ENCODE data around the gene SSC5D. TPM values are rescaled to one million over a fixed set of nuclear protein-coding genes. Genes with fewer than 3 reads are reported as not detected.

SSC5D gene
- polyA plus RNA-seq (2012; rRNA removed) = 2.6 and 4.9 TPM in 2 replicates
- 2.4 and 4.2 TPM in 2 replicates for polyA plus RNA-seq (2012; cell fraction: cytosol; rRNA removed)
- polyA plus RNA-seq (2012; cell fraction: nucleus; rRNA removed) = 22.1 and 22.8 TPM in 2 replicates

DNA sequence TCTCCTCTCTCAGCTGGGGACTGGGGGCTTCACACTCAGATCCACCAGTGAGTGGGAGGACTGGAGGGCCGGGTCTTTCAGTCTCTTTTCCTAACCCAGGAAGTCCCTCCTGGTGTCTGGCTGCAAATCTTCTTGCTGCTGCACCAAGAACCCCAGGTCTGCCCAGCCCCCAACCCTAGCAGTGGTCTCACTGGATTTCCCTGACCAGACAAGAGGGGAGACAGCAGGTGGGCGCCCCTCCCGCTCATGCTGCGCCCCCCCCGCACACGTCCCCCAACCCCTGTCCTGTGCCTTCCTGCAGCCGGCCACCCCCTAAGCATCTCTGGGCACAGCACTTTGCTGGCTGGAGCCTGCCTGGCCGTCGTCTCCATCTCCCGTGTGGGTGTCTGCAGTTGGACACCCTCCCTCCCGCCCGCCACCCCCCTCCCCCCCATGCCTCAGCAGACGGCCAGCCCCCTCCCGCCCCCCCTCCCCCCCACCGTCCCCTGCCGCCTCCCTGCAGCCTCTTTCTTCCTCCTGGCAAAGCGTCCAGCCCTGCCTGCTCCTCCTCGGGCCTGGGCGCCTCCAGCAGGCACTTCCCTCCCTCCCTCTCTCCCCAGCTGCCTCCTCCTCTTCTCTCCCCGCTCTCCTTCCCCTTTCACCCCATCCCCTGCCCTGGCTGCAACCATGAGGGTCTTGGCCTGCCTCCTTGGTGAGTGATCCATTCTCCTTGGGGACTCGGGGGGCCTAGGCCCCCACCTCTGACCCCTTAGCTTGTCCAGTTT, at the start of gene SSC5D:
Gene SSC5D (plus strand): TSS at position 513 of the 764 bp plus-strand sequence. CDS start 154 bp downstream, at position 667.
- Histone ChIP-seq H3K27me3 (ENCODE audit: insufficient read depth) (no peaks in the 10 kb centered on the region), H3K36me3 (replicated peaks in 1 of 2; ENCODE audit: control insufficient read depth in 1 of 2, insufficient read depth in 2 of 2, low read length in 1 of 2) (no peaks in the 10 kb centered on the region), H3K79me2 (ENCODE audit: insufficient read depth) (peaks cover 14% of the 10 kb centered on the region; the same call in 1 of the 2 replicates), H4K20me1 (ENCODE audit: insufficient read depth) (no peaks in the 10 kb centered on the region), H3K9me2 (no peaks in the 10 kb centered on the region), H3K9ac (peak within 1 kb of the TSS; percentile 86; the same call in 1 of the 2 replicates), H2AFZ (ENCODE audit: low read depth) (peak within 1 kb of the TSS; percentile 31; the same call in 1 of the 2 replicates), H3F3A (replicated peaks; ENCODE audit: insufficient read depth) (peaks cover 35% of the 10 kb centered on the region), H3K27ac (ENCODE audit: low read depth in 2 of 2, low read length in 1 of 2) (peak within 1 kb of the TSS; percentile 95 to 97), H3K9me3 (no peaks in the 10 kb centered on the region), H3K4me2 (peak within 1 kb of the TSS; percentile 91), H3K4me1 (ENCODE audit: control insufficient read depth in 1 of 2, insufficient read depth in 2 of 2, low read depth in 1 of 2, low read length in 1 of 2) (peaks cover 30 to 68% of the 10 kb centered on the region in 2 experiments; a peak in 3 of 4 replicates), H3K4me3 (ENCODE audit: low read depth in 2 of 2, low read length in 1 of 2) (peak within 1 kb of the TSS; percentile 69 to 80)
- TF ChIP-seq MXI1 (IDR thresholded peaks at IDR 0.05; ENCODE audit: low read depth, low read length) (no peak), SIN3A (IDR thresholded peaks at IDR 0.05; ENCODE audit: borderline replicate concordance, low read depth, low read length) (no peak), RCOR1 (IDR thresholded peaks at IDR 0.05; ENCODE audit: low read length) (no peak), JUND (IDR thresholded peaks at IDR 0.05) (no peak), GABPA (IDR thresholded peaks at IDR 0.05; ENCODE audit: low read depth) (no peak), TCF12 (IDR thresholded peaks at IDR 0.05) (no peak), YY1 (IDR thresholded peaks at IDR 0.05; ENCODE audit: low read depth) (no peak), ELF1 (IDR thresholded peaks at IDR 0.05) (no peak), POLR2AphosphoS5 (IDR thresholded peaks at IDR 0.05; ENCODE audit: low read depth, low read length) (no peak)
- TF ChIP-seq, protein P1, sequence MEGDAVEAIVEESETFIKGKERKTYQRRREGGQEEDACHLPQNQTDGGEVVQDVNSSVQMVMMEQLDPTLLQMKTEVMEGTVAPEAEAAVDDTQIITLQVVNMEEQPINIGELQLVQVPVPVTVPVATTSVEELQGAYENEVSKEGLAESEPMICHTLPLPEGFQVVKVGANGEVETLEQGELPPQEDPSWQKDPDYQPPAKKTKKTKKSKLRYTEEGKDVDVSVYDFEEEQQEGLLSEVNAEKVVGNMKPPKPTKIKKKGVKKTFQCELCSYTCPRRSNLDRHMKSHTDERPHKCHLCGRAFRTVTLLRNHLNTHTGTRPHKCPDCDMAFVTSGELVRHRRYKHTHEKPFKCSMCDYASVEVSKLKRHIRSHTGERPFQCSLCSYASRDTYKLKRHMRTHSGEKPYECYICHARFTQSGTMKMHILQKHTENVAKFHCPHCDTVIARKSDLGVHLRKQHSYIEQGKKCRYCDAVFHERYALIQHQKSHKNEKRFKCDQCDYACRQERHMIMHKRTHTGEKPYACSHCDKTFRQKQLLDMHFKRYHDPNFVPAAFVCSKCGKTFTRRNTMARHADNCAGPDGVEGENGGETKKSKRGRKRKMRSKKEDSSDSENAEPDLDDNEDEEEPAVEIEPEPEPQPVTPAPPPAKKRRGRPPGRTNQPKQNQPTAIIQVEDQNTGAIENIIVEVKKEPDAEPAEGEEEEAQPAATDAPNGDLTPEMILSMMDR (IDR thresholded peaks at IDR 0.05) = no peak
- TF ChIP-seq, protein P2, sequence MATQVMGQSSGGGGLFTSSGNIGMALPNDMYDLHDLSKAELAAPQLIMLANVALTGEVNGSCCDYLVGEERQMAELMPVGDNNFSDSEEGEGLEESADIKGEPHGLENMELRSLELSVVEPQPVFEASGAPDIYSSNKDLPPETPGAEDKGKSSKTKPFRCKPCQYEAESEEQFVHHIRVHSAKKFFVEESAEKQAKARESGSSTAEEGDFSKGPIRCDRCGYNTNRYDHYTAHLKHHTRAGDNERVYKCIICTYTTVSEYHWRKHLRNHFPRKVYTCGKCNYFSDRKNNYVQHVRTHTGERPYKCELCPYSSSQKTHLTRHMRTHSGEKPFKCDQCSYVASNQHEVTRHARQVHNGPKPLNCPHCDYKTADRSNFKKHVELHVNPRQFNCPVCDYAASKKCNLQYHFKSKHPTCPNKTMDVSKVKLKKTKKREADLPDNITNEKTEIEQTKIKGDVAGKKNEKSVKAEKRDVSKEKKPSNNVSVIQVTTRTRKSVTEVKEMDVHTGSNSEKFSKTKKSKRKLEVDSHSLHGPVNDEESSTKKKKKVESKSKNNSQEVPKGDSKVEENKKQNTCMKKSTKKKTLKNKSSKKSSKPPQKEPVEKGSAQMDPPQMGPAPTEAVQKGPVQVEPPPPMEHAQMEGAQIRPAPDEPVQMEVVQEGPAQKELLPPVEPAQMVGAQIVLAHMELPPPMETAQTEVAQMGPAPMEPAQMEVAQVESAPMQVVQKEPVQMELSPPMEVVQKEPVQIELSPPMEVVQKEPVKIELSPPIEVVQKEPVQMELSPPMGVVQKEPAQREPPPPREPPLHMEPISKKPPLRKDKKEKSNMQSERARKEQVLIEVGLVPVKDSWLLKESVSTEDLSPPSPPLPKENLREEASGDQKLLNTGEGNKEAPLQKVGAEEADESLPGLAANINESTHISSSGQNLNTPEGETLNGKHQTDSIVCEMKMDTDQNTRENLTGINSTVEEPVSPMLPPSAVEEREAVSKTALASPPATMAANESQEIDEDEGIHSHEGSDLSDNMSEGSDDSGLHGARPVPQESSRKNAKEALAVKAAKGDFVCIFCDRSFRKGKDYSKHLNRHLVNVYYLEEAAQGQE (IDR thresholded peaks at IDR 0.05; ENCODE audit: low read depth, low read length) = no peak
- 12% methylated on average over 20 of the region's 21 CpGs for WGBS (ENCODE audit: low lambda C conversion rate)
- ChIA-PET POLR2A (interaction anchor here (0.8 to 2.0 kb wide), 4 partner anchors 11 to 152 kb away, joined by 4 to 11 read pairs (median 7); partner anchors contain the start of genes UBE2S and ZNF628), CTCF (interaction anchor here (0.9 to 15.1 kb wide), 5 partner anchors 12 to 143 kb away, joined by 3 to 162 read pairs (median 12); partner anchors contain the start of gene ZNF628)
- peak; percentile 78 for DNase-seq
